HG03280 (cell line): ENCODE measurements around the gene PACRGL.
"Not testable (repeated sequence)": the region's sequence is repeated elsewhere in the genome, so short reads cannot be mapped to it uniquely, and the experiment has no call there.

Experiments
- ATAC-seq: cut with Tn5 transposase; IDR thresholded peaks from one replicate; pipeline ENCODE4 v1.9.1; 2021; ENCODE audit warnings: mild to moderate bottlenecking, moderate library complexity; ENCODE audit not compliant: unreplicated experiment

The PACRGL gene

DNA sequence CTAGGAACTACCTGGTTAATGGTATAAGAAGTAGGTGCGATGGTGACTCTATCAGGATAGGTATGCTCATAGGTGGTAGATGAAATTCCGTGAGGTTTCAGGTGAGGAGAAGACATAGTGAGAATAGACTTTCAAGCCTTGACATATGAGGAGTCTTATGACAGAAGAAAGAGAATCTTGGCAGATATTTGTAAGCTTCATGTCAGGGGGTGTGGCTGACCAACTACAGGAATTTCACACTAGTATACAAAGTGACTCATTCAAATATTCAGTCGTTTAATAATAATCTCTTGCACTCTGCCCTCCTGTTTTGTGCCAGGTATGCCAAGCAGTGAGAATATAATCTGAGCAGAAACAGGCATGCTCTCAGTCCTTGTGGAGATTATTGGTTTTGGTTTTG is 22.8 kb downstream of the PACRGL start:
- ATAC-seq, result no peak

DNA sequence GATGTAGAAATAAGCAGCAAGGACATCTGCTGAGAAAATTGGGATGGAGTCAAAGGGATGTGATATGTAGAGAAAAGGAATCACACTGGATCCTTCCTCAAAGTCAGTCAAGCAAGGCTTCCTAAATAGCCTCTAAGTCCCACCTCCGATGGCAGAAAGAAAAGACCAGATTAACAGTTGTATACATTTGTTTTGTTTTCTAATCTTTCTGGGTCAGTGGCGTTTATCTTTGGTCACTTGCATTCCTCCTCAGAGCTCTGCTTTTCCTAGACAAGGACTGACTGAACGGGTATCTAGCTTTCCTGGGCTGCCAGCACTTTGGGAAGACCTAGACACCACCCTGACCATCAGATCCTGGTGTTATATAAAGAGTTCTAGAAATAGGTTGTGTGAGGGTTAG is 23.2 kb downstream of the PACRGL start:
- no peak for ATAC-seq

- ATAC-seq, result no peak
Measured at GRCh38 chr4:20724915-20725314, 24.7 kb downstream of the PACRGL start.

- ATAC-seq, result no peak
Measured at GRCh38 chr4:20735931-20736330, 35.7 kb downstream of the PACRGL start.

- not testable (repeated sequence) for ATAC-seq
Measured at GRCh38 chr4:20746000-20746399, 45.7 kb downstream of the PACRGL start.

DNA sequence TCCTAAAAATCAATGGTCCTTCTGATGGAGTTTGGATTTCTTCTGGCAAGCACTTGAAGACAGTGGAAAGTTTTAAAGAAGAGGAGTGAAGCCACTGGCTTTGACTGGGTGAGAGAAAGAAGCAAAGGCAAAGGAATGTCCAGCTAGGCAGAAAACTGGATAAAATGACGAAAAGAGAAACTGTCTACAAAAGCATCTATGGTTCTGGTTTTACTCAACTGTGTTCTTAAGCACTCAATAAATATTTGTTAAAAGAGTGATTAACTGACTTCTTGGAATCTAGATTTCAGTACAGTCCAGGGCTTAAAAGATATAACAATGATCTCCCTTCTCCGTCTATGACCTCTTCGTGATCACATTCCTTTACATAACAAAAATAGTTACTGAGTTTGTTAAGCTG is 52.4 kb downstream of the PACRGL start:
- ATAC-seq, result no peak

DNA sequence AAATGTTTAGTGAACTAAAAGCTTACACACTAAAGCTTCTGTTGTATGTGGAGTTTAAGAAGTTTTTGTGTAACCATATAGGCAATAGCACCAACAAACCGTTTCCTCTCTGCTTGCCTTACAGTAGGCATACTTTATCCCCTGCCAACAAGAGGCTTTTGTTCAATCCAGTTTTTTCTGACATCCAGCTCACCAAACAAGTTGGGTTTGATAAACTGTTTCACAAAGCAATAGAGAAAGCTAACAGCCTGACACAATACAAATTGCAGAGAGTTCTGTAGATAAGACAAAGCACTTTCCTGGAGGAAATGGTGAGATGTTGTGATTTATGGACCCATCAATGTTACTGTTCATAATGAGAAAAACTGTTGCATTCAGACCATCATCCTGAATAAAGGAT is 53.8 kb downstream of the PACRGL start:
- ATAC-seq, result no peak

GRCh38 chr4:20760053-20760452 is 59.8 kb downstream of the PACRGL start:
- no peak for ATAC-seq

- ATAC-seq, result no peak
Measured at GRCh38 chr4:20761382-20761781, 61.1 kb downstream of the PACRGL start.

DNA sequence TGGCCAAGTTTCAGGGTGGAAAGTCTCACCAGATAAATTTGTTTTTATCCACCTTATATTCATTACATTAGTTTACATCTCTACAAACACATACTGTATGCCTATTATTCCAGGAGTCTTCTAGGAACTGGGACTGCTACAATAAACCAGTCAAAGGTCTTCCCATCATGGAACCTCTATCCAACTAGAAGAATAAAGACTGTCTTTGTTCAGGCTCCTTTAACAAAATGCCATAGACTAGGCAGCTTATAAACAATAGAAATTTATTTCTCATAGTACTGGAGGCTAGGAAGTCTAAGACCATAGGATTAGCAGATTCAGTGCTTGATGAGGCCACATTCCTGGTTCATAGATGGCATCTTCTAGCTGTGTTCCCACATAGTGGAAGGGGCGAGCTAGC is 61.6 kb downstream of the PACRGL start:
- ATAC-seq, result no peak

DNA sequence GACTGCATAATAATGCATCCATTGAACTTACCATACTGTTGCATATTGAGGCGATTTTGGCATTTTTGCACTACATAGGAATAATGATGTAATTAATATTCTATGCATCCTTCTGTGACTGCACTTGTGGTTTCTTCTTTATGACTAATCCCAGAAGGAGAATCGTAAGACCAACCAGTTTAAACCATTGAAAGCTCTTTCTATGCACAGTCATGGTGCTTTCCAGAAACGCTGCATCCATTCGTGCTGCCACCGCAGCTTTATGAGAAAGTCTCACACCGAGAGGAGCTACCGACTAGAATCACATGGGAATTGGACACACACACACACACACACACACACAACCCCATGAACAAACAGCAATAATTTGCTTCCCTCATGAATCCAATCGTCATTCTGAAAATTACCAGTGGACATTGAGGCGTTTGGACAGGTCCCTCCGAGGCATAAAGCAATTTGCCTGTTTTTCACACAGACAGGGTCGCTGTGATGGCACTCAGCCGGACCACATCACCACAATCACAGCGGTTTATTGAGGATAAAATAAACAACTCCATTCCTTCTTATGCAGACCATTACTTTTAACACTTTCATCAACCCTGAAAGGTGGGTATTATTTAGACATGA is 64.2 kb downstream of the PACRGL start:
- ATAC-seq, result no peak

- peak; percentile 84 for ATAC-seq
Measured at GRCh38 chr4:20773144-20773997, 73.1 kb downstream of the PACRGL start.

DNA sequence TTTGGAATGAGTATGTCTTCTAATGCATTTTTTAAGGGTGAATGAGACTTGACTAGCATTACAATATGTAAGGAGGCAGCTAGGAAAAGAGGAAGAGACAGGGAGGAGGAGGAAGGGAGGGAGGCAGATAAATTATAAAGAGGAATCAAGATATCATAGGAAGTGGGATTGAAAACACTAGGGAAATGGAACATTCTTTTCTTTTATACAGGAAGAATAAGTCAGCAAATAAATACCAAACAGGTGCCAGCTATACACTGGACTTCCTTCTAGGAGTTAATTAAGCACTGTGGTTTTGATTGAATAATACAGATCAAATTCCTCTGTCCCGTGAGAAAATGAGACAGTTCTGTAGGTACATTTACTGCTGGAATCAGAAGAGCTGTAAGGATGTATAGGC is 78.6 kb downstream of the PACRGL start:
- no peak for ATAC-seq

GRCh38 chr4:20783134-20783533 is 82.9 kb downstream of the PACRGL start:
- ATAC-seq, result not testable (repeated sequence)

DNA sequence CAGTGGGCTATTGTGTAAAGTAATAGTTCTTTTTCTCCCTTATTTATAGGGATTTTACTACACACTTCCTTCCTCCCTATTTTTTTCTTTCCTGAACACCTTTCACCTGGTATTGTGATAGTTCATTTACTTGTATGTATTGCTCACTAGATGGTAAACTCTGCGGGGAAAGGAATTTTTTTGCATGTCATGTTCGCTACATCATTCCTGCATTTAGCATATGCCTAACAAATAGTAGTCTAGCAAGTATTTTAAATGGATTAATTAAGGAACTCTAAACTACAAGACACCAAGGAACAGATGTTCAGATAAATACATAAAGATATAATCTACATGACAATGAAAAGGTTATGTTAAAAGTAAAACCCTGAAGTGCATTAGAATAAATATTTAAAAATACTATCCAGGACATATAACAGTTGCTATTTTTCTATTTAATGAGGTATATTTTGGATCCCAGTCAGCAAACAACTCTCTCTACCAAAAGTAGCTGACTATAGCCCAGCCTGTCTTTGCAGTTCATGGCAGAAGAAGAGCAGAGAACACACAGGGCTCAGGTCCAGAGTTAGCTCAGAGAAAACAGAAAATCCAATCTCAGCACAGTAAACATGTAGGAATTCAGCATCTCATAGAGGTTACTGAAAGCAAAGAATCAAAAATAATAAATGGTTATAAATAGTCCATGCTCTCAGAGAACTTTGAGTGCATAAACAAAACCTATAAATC is 87.8 kb downstream of the PACRGL start:
- no peak for ATAC-seq
